GM21423 (cell line): ENCODE results near the gene ADARB2.
"Not testable (repeated sequence)": the region's sequence is repeated elsewhere in the genome, so short reads cannot be mapped to it uniquely, and the experiment has no call there.

Source experiments
- ATAC-seq: cut with Tn5 transposase; IDR thresholded peaks from one replicate; pipeline ENCODE4 v1.9.1; 2021; ENCODE audit warnings: mild to moderate bottlenecking, moderate library complexity; ENCODE audit not compliant: unreplicated experiment

Gene ADARB2

DNA sequence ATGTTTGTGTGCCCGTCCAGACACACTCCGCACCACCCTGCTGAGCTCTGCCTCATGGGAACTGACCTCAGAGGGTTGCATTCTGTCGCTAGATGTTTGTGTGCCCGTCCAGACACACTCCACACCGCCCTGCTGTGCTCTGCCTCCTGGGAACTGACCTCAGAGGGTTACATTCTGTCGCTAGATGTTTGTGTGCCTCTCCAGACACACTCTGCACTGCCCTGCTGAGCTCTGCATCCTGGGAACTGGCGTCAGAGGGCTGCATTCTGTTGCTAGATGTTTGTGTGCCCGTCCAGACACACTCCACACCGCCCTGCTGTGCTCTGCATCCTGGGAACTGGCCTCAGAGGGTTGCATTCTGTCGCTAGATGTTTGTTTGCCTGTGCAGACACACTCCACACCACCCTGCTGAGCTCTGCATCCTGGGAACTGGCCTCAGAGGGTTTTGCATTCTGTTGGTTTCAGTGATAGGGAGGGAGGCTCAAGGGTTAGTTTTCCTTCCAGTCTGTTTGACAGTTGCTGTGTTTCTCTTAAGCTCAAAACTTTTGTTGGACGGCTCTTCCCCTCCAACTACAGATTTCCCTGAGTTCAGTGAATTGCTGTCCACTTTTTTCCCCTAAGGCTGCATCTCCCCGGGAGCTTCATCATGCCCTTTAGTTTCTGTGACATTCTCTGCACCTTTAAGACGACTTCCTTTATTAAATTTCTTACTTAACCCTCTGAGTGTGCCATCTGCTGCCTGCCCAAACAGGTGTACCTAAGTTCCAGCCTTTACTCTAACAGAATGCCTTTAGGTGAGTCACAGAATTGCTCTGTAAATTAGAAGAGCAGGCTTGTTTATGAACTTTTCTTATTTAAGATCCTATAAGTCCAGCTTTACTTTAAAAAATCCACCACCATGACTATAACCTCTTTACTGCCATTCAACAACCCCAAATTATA, 119.7 kb downstream of the ADARB2 start:
- not testable (repeated sequence) for ATAC-seq

DNA sequence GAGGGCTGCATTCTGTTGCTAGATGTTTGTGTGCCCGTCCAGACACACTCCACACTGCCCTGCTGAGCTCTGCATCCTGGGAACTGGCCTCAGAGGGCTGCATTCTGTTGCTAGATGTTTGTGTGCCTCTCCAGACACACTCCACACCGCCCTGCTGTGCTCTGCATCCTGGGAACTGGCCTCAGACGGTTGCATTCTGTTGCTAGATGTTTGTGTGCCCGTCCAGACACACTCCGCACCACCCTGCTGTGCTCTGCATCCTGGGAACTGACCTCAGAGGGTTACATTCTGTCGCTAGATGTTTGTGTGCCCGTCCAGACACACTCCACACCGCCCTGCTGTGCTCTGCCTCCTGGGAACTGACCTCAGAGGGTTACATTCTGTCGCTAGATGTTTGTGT, 120.6 kb downstream of the ADARB2 start:
- not testable (repeated sequence) for ATAC-seq

DNA sequence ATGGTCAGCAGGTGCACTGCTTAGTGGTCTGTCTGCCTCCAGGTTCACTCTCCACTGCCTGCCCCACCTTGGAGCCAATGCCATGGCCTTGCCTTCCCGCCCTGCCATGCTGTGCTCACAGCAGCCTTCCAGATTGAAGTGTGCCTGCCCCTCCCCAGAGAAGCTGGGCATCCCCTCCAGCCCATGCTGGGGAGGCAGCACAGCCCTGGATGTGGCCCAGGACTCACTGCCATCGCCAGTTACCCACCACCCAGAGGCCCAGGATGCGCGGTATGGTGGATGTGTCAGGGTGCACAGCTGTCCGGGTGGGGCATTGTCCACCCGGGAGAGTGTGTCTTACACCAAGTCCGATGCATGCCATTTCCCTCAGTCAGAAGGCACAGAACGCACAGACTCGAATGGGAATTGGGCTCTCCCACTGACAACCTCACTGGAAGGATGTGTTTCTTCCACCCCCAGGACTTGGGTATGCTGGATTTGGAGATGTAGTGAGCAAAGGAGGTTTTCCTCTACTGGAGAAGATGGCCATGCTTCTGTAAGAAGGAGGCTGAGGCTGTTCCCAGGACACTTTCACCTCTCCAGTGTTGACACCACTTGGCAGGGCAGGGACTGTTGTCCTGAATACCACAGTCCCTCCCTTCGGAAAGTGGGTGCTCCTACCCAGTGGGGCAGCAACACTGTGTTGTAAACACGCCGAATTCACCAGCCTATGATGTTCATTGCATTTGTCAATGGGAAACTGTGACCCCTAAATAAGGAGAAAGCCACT, 122.0 kb downstream of the ADARB2 start:
- no peak for ATAC-seq

DNA sequence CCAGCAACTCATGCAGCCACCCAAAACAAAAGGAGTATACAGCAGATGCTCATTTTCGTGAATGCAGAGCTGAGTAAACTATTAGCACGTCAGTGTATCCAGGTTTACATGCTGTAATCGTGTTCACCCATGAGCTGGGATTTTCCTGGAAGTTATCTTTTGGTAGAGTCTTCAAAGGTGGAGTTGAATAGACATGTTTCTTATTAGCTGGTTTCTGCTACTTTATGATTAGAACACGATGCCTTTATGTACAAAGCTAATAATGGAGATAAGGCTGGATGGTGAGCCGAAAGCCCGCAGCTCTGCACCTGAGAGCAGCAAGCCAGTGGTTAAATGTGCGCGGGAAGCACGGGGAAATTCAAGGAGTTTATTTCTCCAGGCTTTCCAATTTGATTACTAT, 123.8 kb downstream of the ADARB2 start:
- ATAC-seq, result no peak

DNA sequence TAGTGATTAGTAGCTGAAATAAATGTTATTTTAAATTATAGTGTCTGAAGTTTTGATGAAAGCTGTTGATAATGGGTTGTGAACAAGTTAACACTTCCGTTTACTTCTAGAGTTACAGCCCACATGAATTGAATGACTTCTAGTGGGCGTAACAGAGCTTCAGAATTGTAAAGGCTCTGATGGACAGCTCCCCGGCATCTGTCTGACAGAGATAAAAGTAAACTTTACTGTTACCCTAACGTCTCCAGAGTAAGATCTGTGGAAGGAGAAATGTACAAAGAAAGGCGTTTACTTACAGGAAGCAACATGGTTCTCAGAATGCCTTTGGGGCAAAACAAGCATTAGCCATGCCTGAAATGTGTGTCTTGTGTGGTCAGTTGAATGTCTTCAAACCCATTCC, 124.4 kb downstream of the ADARB2 start:
- no peak for ATAC-seq

DNA sequence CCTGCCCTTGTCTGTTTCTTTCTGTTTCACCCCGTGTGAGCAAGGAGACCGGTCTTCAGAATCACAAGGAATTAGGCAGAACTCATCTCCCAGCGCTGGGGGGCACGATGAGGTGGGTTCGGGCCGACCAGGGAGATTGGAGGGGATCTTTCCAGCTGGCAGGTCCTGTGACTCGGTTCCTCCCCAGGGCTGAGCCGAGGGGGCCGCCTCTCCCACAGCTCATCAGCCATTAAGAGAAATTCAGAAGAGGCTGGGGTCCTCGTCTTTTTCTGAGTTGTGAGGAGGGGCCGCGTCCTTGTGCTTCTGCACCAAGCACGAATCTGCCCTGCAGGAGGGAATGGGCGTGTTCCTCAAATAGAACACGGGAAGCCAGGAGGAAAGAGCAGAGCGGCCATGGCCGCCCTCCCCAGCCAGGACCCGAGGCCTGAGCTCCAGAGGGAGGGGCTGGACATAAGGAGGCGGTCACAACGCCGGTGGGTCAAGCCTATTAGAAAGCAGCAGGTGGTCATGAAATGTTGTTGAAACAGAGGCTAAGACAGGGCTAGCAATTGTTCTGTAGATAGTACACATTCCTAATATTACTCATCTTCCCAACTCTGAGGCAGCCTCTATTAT, 125.3 kb downstream of the ADARB2 start:
- no peak for ATAC-seq

DNA sequence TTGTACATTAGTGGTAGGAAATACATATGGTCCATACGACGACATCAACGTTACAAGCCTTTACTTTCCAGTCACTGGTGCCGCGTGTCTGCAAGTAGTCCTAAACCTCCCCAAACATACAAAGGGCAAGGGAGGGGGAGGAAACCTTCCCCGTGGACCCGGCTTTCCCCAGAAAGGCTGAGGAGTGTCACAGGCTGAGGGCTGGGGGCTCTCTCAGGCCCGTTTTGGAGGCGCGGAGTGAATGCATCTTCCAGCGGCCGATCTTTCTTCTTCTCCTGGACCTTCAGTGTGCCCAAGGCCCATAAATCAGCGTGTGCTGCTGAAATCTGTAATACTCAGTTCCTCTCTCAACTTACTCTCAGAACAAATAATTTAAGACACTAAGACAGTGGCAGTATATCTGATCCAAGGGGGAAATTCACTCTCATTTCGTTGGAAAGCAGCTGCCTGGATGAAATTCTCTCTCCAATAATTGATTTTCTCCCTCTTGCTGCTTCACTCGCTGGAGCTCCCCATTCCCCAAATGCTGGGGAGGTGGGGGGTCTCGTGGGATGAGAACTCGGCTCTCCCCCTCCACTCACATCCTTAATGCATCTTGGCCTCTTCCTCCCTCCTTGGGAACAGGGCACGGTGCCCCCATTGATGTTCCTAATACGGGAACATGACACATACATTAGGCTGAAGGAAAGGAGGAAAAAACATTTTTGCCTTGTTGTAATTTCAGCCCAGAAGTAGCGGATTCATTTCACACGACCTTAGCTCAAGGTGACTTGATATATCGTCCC, 126.1 kb downstream of the ADARB2 start:
- ATAC-seq, result no peak

DNA sequence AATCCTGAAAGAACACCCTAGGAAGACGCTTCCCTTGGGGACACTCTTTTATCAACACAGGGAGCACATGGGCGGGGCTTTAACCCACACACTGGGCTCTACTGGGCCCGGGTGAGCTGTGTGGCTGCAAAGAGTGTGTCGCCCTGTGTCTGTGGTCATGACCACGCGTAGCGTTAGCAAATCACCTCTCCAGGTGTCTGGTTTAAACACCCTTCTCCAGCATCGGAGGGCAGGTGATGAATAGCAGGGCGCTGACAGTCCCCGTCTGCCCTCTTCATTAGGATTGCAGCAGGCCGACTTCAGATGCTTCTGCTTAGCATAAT, 127.7 kb downstream of the ADARB2 start:
- no peak for ATAC-seq

DNA sequence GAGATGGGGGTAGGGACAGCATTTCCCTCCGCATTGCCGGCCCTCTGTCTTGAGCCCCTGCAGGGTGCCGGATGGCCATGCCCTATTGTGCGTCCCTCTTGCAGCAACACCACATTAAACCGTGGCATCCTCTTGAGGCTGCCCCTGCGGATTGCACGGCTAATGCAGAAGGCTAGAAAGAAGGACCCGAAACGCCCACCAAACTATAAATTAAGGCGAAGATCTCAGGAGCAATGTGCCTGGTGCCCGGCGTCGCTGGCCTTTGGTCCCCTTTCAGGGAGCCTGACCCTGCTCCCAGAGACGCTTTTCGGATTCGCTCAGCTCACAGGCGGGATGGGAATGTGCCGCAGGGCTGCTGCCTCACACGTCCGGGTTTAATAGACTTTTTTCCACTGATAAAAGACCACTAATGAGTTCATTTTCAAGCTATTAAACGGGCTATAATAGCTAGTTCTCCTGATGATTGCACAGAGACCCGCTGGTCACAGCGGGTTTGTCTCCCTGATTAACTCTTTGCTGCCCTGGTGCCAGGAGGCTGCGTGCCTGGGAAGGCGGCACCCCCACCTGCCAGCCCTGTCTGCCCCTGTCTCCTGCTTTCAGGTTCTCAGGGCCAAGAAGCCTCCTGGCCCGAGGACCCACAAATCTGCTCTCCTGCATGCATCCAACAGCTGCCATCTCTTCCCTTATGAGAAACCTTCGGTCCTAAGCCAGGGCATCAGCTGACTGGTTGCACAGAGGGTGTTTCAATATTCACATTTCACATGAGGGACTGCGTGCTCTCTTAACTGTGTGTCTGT, 128.3 kb downstream of the ADARB2 start:
- no peak for ATAC-seq

DNA sequence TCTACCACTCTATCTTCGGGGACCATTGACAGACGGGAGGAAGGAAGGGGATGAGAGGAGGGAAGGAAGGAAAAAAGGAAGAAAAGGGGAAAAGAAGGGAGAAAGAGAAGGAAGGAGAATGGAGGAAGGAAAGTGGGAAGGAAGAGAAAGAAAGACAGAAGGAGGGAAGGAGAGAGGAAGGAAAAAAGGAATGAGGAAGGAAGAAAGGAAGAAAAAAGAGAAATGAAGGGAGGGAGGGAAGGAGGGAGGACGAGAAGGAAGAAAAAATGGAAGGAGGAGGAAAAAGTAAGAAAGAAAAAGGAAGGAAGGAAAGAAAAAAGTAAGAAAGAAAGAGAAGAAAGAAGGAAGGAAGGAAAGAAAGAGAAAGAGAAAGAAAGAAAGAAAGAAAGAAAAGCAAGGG, 128.9 kb downstream of the ADARB2 start:
- ATAC-seq, result no peak

DNA sequence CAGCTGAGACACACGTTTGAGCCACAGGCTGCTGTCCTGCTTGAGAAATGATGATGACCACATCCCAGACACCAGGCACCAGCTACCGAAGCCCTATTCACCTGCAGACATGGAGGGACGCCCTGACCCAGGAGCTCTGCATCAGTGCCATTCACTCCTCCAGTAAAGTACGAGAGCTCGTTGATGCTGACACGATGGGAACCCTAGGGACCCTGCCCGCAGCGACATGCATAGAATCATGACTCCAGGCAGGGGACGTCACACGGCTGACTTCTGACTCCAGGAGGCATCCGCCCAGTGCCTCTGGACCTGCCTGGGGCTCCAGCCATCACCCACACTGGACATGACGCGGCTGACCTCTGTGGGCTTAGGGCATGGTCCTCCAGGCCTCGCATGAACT, 129.9 kb downstream of the ADARB2 start:
- ATAC-seq, result no peak

DNA sequence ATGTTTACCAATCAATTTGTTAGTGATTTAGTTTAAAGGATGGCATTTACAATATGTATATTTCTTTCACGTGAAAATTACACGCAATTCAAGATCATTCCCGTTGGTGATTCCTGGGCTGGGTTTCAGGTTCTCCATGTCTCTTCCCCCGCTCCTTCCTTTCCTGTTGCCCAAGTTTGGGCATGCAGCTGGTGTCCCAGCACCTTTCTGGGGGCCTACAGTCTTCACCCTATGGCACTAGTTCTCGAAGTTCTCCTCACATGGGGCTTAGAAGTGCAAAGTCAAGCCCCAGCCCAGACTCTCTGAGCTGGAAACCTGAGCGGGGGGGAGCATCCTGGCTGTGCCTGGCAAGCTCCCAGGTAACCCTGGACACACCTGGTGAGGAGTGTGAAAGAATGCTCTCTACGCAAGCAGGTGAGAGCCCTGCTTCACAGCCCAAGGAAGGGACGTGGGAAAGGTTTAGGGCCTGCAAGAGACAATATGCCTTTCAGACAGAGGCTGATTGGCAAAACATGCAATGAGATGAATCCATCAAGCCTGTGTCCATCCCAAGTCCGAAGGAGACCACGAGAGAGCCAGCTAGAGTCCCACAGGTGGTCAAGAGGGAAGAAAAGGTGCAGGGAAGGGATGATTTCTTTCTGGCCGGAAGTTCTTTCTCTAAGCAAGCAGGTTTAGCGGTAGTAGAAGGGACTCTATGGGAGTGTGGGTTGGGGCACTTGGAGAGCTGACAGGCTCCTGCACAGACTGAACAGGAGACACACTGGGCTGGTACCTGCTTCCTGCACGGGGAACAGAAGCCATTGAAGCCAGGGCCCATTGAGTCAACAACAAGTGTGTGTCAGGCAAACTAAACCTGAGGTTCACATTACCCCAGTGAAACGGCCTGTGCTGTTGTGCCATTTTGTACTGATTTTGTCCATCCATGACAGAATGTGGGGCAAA, 131.1 kb downstream of the ADARB2 start:
- ATAC-seq, result no peak

DNA sequence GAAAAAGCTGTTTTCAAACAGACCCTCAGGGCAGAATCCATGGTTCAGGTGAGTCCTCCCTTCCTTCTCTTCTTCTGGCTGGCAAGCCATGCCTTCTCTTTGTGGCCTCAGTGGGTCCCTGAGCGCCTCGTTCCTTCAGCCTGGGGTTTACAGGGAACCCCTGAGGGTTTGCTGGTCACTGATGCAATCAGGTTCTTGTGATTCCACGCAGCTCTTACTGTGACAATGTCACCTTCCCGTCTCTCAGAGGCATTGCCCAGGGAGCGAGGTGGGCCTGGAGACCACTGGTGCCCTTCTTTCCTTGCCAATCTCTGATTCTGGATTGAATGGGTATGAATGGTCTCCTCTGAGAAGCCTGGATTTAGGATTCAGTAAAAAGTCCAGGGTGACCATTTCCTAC, 132.2 kb downstream of the ADARB2 start:
- no peak for ATAC-seq

DNA sequence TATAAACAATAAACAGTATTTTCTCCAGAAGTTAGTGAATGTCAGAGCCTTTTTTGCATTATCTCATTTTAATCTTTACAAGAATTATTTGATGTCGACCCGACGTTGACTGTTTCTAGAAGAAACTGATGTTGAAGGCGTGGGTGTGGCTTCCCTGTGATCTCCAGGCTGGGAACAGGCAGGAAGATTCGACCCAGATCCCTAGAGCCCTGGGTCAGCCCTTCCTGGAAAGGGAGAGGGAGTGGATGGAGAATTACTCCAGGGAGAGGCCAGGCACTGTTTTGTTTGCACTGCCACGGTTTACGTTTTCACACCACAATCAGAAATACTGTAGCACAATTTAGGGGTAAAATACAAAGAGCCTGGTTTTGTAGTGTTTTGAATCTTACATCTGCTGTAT, 133.1 kb downstream of the ADARB2 start:
- ATAC-seq, result no peak

DNA sequence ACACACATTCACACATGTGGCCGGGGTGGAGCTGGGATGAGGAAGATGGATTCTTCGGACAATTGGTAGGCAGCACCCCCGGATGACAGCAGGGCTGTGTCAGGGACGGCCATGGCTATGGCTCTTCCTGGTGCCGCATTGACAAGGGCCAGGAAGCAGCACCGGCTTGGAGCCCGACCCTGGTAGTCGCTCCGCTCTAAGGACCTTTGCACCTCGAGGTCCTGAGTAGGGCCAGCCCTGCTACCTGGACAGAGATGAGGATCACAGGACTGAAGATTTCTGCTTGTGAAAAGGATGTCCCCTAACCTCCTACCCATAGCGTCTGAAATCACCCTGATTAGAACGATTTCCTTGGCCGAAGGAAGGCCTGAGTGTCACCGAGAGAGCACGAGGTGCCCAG, 134.1 kb downstream of the ADARB2 start:
- ATAC-seq, result no peak

DNA sequence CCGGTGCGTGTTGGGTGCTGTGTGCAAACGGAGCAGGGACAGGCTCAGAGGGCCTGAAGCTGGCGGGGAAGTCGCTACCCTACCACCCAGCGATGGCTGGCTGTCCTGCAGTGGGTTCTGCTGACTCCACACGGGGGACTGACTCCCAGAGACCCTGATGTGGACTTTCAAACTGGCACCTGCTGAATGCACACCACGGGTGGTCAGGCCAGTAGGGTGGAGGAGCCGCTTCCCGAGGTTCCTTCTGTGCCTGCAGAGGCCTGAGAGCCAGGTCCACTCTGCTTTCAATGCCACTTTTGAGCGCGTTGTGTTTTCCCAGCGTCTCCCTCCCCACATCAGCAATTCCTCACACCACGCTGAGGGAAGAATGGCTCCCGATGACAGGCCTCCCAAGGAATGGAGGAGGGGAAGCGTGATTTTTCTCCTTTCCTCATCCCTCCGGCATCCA, 135.3 kb downstream of the ADARB2 start:
- ATAC-seq, result no peak

DNA sequence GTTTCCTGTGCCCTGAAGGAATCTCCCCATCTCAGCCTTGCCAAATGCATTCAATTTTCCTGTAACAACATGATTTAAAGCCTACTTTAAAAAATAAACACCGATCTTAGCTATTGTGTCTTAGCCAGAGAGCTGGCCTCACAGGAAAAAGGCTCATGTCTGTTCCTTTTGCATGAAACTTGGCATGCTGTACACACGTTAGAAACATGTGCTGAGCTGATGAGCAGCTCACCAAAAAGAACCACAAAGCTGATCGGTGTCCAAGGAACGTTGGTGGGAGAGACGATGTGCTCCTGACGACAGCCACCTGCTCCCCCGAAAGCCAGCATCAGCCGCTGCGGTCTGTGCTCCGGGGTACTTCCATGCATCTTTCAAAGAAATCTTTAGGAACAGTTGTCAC, 135.9 kb downstream of the ADARB2 start:
- ATAC-seq, result no peak

DNA sequence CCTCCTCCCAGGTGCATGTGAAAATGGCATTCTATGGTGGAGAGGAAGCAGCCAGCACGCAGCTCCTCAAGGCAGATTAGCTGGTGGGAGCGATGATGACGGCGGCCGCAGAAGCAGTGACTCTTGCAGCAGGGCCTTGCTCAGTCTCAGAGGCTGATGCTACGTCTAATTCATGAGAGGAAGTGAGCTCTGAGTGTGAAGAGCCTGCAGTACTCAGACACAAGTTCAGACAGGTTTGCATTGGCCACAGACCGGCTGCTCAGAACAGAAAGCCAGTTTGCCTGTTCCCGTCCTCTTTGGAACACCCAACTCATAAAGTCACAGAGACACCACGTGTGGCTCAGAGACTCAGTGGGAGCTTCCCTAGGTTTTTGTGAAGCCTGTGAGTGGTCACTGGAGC, 136.5 kb downstream of the ADARB2 start:
- no peak for ATAC-seq
